ENCODE results near the gene NLRX1.
"Not testable (repeated sequence)": the region's sequence is repeated elsewhere in the genome, so short reads cannot be mapped to it uniquely, and the experiment has no call there.

NLRX1 gene

GRCh38 chr11:119209186-119209585 lies 40.7 kb downstream of the NLRX1 start:
- no peak for DNase-seq

DNA sequence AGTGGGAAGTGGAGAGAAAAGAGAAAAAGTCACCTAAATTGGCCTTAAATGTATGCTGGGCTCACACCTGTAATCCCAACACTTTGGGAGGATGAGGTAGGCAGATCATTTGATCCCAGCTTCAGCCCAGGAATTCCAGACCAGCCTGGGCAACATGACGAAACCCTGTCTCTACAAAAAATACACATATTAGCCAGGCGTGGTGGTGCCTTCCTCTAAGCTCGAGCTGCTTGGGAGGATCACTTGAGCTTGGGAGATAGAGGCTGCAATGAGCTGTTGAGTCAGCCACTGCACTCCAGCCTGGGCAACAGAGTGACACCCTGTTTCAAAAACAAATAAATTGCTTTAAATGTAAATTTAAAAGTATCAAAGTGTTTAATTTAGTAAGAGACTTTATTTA lies 41.5 kb downstream of the NLRX1 start:
- no peak for DNase-seq

- no peak for DNase-seq
These were observed 49.8 kb downstream of the NLRX1 start for GRCh38 chr11:119218141-119218878.

DNA sequence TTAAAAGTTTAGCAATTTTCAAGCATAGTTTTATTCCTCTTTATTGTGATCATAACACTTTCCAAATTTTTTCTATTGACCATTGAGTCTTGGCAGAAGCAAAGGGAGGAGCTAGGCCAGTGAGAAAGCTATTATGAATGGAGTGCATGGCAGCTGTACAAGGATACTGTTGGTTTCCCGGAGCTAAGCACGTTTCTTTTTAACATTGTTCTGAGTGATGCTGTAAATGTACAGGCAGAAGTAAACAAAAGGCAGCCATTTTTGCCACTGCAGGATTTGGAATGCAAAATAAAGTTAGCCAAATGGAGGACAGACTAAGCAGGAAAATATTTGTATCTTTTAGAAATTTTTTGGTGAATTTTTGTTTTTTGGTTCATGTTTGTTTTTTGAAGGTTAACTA lies 53.8 kb downstream of the NLRX1 start:
- DNase-seq = no peak

- DNase-seq = no peak
These were observed 54.4 kb downstream of the NLRX1 start for GRCh38 chr11:119222891-119223290.

DNA sequence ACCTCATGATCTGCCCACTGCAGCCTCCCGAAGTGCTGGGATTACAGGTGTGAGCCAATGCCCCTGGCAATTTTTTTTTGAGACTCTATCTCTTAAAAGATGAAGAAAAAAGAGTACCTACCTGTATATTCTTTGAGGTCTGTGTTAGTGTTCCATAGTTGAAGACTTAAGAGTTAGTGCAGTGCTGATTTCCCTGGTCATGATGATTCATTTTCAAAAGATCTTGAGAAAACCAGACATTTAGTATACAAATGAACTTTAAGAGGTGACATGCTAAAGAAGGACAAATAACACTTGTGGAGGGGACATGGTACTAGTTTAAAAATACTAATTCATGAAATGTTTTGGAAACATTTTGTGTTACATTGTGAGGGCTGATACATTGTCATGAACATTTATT lies 55.3 kb downstream of the NLRX1 start:
- no peak for DNase-seq

- not testable (repeated sequence) for DNase-seq
These were observed 60.2 kb downstream of the NLRX1 start for GRCh38 chr11:119228535-119229287.

DNA sequence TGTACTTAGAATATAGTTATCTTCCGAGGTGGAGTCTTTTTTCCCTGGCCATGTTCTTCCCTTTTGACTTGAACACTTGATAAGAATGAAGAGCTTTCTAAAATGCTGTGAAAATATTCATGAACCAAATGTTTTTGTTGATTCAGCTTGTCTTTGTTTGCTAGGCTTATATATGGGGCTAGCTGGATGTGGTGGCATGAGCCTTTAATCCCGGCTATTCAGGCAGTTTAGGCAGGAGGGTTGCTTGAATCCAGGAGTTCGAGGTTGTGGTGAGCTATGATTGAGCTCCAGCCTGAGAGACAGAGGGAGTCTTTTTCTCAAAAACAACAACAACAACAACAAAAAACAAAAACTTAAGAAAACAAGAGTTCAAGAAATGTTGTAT lies 60.8 kb downstream of the NLRX1 start:
- no peak for DNase-seq

GRCh38 chr11:119229741-119230140 lies 61.2 kb downstream of the NLRX1 start:
- DNase-seq = no peak
